RWPE1 (cell line): ENCODE measurements around the gene LGR6.

Source experiments
- CTCF ChIA-PET: fragments of 350-600 bp; sonication (Branson Sonifier 250); formaldehyde crosslinking; extraction: SDS; loops from one replicate; lab custom pipeline; 2021; lab: Yijun Ruan, JAX
- POLR2A ChIA-PET: fragments of 400-600 bp; formaldehyde crosslinking; extraction: SDS; loops from one replicate; lab custom pipeline; 2020; ENCODE audit warnings: antibody characterized with exemption; ENCODE audit not compliant: low non-redundant PET; lab: Yijun Ruan, JAX
- DNase-seq: peaks from one replicate; pipeline ENCODE4 v3.0.0; 2012; ENCODE audit warnings: low spot score
- H3K27ac ChIP-seq: fragments of 450-650 bp; 2 replicates; pipeline ENCODE4 v1.5.1; 2017
- TF ChIP-seq, protein P1 (sequence below): fragments of 450-650 bp; conservative IDR thresholded peaks from 2 replicates; pipeline ENCODE4 v1.5.1; 2017; ENCODE audit warnings: low read depth, mild to moderate bottlenecking

LGR6 gene

DNA sequence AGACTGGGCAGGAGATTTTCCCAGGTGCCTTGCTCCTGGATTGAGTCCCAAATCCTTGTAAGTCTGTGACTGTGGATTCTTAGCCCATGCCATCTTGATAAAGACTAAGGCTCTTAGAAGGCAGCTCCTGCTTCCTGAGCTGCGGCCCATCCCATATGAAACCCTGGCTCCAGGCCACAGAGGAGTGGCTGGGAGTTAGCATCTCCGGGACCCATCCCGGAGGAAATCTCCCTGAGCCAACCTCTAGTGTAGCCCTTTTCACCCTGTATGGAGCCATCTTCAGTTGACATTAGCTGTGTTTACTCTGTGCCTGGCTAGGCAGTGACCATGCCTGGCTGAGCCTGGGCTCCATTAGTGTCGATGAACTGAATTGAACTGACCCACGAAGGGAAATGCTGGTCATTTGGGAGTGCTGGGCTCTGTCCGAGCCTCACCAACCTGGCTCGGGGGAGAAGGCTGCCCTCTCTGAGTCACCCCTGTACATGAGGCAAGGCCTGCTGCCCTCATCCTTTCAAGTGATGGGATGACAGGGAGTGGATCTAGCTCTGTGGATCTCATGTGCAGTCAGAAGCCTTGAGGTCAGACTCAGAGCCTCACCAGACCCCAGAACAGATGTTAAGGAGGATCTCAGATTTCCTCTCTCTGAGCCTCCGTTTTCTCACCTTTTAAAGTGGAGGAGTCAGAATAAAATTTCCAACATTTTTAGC is 37.5 kb downstream of the LGR6 start:
- ChIA-PET POLR2A (no interaction called here), CTCF (interaction anchor here (0.6 to 2.9 kb wide), 4 partner anchors 13 to 1585 kb away, joined by 3 to 13 read pairs (median 6); partner anchors contain the start of gene LGR6)
- H3K27ac ChIP-seq: peak overlapping the region; percentile 61

DNA sequence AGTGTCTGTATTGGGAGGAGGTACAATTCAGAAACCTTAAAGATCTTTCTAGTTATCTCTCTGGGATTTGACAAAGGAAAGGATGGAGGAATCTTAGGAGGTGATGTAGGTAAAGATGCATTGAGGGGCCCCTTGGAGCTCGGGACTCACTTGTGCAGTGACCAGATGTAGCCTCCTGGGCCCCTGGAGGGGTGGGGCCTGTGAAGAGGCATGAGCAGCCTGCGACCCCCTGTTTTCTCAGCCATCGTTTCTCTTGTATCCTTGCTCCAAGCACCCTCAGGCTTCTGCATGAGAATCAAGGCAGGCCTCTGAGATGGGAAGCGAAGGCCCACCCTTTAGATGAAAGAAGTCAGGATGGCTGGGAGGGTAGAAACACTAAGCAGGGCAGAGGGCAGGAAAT is 39.6 kb downstream of the LGR6 start:
- TF ChIP-seq, protein P1, sequence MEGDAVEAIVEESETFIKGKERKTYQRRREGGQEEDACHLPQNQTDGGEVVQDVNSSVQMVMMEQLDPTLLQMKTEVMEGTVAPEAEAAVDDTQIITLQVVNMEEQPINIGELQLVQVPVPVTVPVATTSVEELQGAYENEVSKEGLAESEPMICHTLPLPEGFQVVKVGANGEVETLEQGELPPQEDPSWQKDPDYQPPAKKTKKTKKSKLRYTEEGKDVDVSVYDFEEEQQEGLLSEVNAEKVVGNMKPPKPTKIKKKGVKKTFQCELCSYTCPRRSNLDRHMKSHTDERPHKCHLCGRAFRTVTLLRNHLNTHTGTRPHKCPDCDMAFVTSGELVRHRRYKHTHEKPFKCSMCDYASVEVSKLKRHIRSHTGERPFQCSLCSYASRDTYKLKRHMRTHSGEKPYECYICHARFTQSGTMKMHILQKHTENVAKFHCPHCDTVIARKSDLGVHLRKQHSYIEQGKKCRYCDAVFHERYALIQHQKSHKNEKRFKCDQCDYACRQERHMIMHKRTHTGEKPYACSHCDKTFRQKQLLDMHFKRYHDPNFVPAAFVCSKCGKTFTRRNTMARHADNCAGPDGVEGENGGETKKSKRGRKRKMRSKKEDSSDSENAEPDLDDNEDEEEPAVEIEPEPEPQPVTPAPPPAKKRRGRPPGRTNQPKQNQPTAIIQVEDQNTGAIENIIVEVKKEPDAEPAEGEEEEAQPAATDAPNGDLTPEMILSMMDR: no peak
- no peak overlapping the region for H3K27ac ChIP-seq
- ChIA-PET POLR2A (no interaction called here), CTCF (no interaction called here)
- no peak for DNase-seq

More for the DNA sequence above, 37.5 kb downstream of the LGR6 start:
- DNase-seq: no peak
- TF ChIP-seq, protein P1: no peak

DNA sequence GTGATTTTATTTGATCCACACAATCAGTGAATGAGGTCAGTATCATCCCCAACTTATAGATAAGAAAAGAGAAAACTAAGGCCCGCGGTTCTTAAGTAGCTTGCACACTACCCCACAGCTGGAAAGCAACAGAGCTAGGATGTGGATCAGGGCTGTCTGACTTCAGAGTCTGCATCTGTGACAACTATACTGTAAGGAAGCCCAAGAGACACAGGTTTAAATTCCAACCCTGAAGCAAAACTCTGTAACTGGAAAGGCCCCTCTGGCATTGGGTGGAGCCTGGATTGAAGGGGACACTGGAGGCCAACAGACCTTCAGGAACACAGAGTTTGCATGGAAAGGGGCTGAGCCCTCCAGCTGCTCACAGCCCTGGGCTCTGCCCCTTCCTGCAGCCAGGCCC is 40.2 kb downstream of the LGR6 start:
- H3K27ac ChIP-seq: no peak overlapping the region
- CTCF ChIA-PET: interaction anchor here (1.7 kb wide), 1 partner anchor 41 kb away, joined by 8 read pairs; the partner anchor contains the start of gene LGR6
- no peak for DNase-seq
- POLR2A ChIA-PET: no interaction called here
- TF ChIP-seq, protein P1: no peak

- no peak for DNase-seq
- ChIA-PET CTCF (interaction anchor here (1.7 kb wide), 1 partner anchor 41 kb away, joined by 8 read pairs; the partner anchor contains the start of gene LGR6), POLR2A (no interaction called here)
- TF ChIP-seq, protein P1: no peak
- 0 out of 2 replicates have a peak overlapping the region, but pooled peaks have one; percentile 92 for H3K27ac ChIP-seq
Measured at GRCh38 chr1:202234331-202235002, 40.9 kb downstream of the LGR6 start.

DNA sequence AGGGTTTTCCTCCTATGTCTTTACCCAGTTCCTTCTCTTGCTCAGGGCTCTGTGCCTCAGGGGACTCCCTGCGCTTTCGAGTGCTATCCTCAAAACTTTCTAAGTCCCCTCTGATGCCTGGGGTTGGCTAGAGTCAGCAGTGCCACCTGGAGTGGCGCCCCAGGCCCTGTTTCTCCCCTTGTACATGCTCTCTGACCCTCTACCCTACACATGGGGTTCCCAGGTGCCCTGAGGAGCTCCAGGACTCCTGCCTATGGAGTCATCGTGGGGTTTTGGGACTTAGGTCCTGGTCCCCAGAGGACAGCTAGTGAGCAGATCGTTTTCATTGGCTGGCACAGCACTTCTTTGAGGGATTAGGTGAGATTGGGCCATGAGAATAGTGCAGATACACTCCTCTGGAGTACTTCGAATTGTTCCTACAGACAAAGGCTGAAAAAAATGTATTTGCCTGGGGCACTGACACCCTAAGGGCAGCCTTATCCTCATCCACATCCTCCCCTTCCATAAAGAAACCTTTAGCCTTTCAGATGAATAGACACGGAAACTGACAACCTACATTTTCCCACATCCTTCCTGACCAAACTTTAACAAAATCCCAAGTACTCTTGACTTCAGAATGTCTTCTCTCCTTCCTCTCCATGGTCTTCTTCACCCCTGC is 41.5 kb downstream of the LGR6 start:
- peak overlapping the region; percentile 92 for H3K27ac ChIP-seq
- TF ChIP-seq, protein P1: no peak
- DNase-seq: no peak
- CTCF ChIA-PET: interaction anchor here (0.6 to 2.5 kb wide), 18 partner anchors 9 to 957 kb away, joined by 3 to 9 read pairs (median 4); partner anchors contain the start of gene LGR6
- POLR2A ChIA-PET: no interaction called here
